Fibroblast of the aortic adventitia (primary cell): ENCODE results near the gene GUCY2F. TPM values are rescaled to one million over a fixed set of nuclear protein-coding genes. Genes with fewer than 3 reads are reported as not detected.
A peak's percentile ranks its signal among the peaks of the same experiment; 100 is the strongest.

Experiments
- DNase-seq: peaks from one replicate; pipeline ENCODE4 v3.0.0-alpha.2; 2010; ENCODE audit warnings: low read depth
- H3K4me3 ChIP-seq: 2 replicates; pipeline ENCODE4 v1.5.1; 2011; ENCODE audit warnings: low read depth, mild to moderate bottlenecking, control low read depth, low read length, moderate library complexity
- total RNA-seq: library from RNA; depleted of rRNA; stranded (reverse); fragments of >200 nt; gene quantifications from 2 replicates; pipeline ENCODE4 v1.2.3, GENCODE V29; 2012; ENCODE audit warnings: low replicate concordance
- TF ChIP-seq, protein P1 (sequence below): IDR thresholded peaks from 2 replicates; pipeline ENCODE4 v1.5.1; 2011; ENCODE audit warnings: mild to moderate bottlenecking, low read length, control low read depth, inconsistent platforms; ENCODE audit not compliant: insufficient read depth

Gene GUCY2F
- total RNA-seq, 1 donor = under 0.01 TPM

DNA sequence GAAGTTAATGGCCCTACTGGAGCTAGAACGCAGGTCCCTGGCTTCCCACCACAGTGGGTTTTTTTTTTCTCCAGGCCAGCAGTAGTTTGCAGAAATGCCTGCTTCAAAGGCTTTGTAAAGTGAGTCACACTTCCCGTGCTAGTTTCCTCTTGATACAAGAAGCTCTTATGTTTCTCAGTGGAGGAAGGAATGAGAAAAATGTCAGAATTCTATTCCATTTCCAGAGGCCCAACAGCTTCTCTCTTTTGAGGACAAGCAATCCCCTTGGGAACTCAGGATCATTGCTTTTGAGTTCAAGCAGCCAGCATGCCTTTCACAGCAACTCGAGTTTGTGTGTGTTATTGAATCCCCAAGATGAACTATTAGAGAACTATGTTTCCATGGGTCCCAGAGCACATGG, 134.3 kb downstream of the GUCY2F start:
- TF ChIP-seq, protein P1, sequence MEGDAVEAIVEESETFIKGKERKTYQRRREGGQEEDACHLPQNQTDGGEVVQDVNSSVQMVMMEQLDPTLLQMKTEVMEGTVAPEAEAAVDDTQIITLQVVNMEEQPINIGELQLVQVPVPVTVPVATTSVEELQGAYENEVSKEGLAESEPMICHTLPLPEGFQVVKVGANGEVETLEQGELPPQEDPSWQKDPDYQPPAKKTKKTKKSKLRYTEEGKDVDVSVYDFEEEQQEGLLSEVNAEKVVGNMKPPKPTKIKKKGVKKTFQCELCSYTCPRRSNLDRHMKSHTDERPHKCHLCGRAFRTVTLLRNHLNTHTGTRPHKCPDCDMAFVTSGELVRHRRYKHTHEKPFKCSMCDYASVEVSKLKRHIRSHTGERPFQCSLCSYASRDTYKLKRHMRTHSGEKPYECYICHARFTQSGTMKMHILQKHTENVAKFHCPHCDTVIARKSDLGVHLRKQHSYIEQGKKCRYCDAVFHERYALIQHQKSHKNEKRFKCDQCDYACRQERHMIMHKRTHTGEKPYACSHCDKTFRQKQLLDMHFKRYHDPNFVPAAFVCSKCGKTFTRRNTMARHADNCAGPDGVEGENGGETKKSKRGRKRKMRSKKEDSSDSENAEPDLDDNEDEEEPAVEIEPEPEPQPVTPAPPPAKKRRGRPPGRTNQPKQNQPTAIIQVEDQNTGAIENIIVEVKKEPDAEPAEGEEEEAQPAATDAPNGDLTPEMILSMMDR = no peak
- no peak overlapping the region for H3K4me3 ChIP-seq
- DNase-seq = peak; percentile 73

DNA sequence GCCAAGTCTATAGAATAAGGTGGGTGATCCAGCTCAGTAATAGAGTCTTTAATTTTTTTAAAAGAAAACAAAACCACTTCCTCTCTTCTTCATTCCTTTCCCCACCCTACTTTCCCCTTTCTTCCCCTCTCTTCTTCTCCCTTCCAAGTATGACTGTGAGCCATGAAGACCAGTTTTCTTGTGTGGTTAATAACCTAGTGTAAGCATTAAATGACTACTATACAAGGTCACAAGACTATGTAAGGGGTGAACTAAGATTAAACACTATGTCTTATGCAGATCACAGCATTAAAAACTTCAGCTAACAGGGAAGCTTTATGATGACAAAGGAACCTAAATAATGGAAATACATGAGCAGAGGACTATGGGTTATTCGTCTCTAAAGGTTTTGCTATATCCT, 135.4 kb downstream of the GUCY2F start:
- DNase-seq = no peak
- TF ChIP-seq, protein P1 = no peak
- H3K4me3 ChIP-seq = no peak overlapping the region

DNA sequence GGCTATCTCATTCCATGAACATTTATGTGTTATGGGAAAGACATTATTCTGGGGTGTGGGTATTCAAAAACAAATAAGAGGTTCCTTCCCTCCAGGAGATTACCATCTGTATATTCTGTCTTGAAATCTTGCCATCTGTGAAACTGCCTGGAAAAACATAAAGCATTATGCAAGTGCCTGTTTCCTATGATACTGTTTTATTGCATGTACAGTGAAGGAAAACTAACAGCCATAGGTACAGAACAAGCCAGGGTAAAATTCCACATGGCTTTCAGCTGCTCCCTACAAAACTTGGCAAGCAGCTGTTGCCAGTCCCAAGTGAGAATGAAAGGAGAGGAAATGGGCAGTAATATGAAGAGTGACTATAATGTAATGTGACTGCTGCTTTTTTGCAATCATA, 136.0 kb downstream of the GUCY2F start:
- peak; percentile 8 for DNase-seq
- H3K4me3 ChIP-seq = no peak overlapping the region
- TF ChIP-seq, protein P1 = no peak

DNA sequence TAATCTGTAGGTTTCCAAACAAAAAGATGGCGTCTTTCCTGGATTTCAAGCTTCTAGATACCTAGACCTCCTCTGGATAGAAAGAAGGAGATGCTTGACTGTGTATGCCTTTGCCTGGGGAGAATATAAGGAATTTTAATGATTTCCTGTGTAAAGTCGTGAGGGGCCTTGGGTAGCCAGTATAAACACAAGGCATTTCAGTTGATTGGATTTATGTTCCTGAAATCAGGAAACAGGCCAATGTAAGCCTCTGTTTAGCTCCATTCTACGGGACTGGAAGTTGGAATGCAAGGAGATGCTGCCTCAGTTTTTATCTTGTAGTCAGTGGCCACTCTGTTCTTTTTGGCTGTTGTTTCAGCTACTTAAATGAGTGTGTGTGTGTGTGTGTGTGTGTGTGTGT, 137.2 kb downstream of the GUCY2F start:
- no peak for DNase-seq
- TF ChIP-seq, protein P1 = no peak
- H3K4me3 ChIP-seq = no peak overlapping the region

DNA sequence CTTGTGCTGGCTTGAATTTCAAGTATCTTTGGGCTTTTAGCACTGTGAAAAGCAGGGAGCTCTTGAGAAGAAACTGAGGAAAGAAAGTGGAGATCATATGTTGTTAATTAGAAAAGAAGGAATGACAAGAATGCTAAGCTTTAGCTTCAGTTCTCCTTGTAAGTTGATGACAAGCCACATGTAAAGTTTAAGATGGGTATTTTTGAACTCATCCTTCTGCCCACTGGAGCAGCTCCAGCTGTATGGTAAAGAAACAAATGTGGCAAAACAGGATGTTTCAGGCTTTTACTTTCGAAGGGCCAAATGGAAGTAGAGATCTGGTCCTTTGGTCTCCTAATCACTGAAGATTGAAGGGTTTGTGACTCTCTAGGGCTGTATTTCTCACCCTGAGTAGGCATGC, 137.8 kb downstream of the GUCY2F start:
- TF ChIP-seq, protein P1 = no peak
- no peak overlapping the region for H3K4me3 ChIP-seq
- DNase-seq = no peak

DNA sequence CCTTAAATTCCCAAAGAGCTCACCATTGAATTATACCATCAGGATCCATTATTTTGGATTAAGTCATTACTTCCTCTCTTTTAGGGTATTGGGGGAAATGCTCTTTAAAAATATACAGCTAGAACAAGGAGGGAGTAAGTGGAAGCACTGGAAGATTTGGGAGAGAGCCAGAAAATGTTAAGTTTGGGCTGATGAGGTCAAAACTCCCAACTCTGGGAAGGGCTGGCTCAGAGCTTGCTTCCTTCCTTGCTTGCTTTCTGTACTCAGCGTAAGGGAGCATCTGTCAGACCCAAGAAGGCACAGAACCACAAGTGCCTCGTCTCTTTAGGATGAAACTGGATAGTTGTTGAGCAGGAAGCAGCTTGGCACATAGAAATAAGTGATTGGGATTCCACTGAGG, 138.2 kb downstream of the GUCY2F start:
- no peak overlapping the region for H3K4me3 ChIP-seq
- TF ChIP-seq, protein P1 = no peak
- no peak for DNase-seq

DNA sequence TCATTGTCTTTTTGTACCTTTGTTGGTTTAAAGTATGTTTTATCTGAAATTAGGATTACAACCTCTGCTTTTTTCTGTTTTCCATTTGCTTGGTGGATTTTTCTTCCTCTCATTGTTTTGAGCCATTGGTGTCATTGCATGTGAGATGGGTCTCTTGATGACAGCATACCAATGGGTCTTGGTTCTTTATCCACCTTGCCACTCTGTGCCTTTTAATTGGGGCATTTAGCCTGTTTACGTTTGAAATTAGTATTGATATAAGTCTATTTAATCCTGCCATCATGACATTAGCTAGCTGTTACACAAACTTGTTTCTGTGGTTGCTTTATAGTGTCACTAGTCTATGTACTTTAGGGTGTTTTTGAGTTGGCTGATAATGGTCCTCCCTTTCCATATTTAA, 145.7 kb downstream of the GUCY2F start:
- DNase-seq = no peak
- no peak overlapping the region for H3K4me3 ChIP-seq
- TF ChIP-seq, protein P1 = no peak
